Testis (tissue), 3 donors: ENCODE measurements around the gene FBXL14. TPM values are rescaled to one million over a fixed set of nuclear protein-coding genes. Genes with fewer than 3 reads are reported as not detected.

Experiments used
- DNase-seq: peaks from one replicate; pipeline ENCODE4 v3.0.0-alpha.2; 2019
- H3K27ac ChIP-seq, 2 donors: fragments of 200-600 bp; sonication (generic); one replicate each; pipeline ENCODE4 v1.5.1; 2019
- H3K27me3 ChIP-seq: fragments of 200-600 bp; sonication (generic); one replicate; pipeline ENCODE4 v1.5.1; 2019
- H3K36me3 ChIP-seq: fragments of 200-600 bp; sonication (generic); one replicate; pipeline ENCODE4 v1.5.1; 2017; ENCODE audit warnings: low read depth; ENCODE audit errors: missing control alignments
- H3K4me1 ChIP-seq: fragments of 200-600 bp; sonication (generic); one replicate; pipeline ENCODE4 v1.5.1; 2019
- H3K4me3 ChIP-seq, 2 donors: fragments of 200-600 bp; sonication (generic); one replicate each; pipeline ENCODE4 v1.5.1; 2017 to 2019
- H3K9me3 ChIP-seq: fragments of 200-600 bp; sonication (generic); one replicate; pipeline ENCODE4 v1.5.1; 2017
- CTCF ChIP-seq, 3 experiments: fragments of 450-650 bp in 2 of 3; fragments of 200-600 bp in 1 of 3; sonication (generic) in 1 of 3; IDR thresholded peaks; one replicate each; pipeline ENCODE4 v1.5.1; 2016 to 2019; ENCODE audit warnings: antibody characterized with exemption in 3 of 3, mild to moderate bottlenecking in 2 of 3, moderate library complexity in 1 of 3
- POLR2A ChIP-seq: fragments of 450-650 bp; IDR thresholded peaks from one replicate; pipeline ENCODE4 v1.6.1; 2017; ENCODE audit warnings: antibody characterized with exemption, mild to moderate bottlenecking, moderate library complexity
- WGBS, 2 donors: methylation state at CpG; one replicate each; pipeline ENCODE4 v1.1.5; 2018; 5-methylcytosine and 5-hydroxymethylcytosine counted together
- intact Hi-C: fragments of 100-400 bp; cut with DNase I; formaldehyde crosslinking; loops from one replicate; pipeline ENCODE4 v1.15.1; 2023; ENCODE audit warnings: low total_unique reads
- polyA plus RNA-seq: library from polyadenylated mRNA; stranded (reverse); fragments of 350-450 nt; fragmentation: Illumina TruSeq; extraction: RNeasy Lipid Tissue Mini Kit (QIAGEN cat#74804); gene quantifications from one replicate; pipeline ENCODE4 v1.2.3, GENCODE V29; 2014; ENCODE audit warnings: low read depth, low replicate concordance; ENCODE audit not compliant: insufficient read depth
- total RNA-seq, 2 donors: library from RNA; depleted of rRNA; stranded (reverse); fragments of >200 nt; gene quantifications; one replicate each; pipeline ENCODE4 v1.2.3, GENCODE V29; 2016

Gene FBXL14
- total and polyA plus RNA-seq, 3 donors from 2014 or later, result 39.5 to 50.2 (median 45.8) TPM

GRCh38 chr12:1575408-1576401, 18.7 kb downstream of the FBXL14 start:
- no peaks in the 10 kb centered on the region for H3K36me3 ChIP-seq
- H3K9me3 ChIP-seq, result no peaks in the 10 kb centered on the region
- H3K27ac ChIP-seq, result peak overlapping the region; percentile 63 to 71
- intact Hi-C loops, result no loop called here
- peaks cover 33% of the 10 kb centered on the region for H3K4me1 ChIP-seq
- TF ChIP-seq CTCF (IDR thresholded peaks at IDR 0.05), result no peak
- TF ChIP-seq POLR2A, result no peak
- H3K4me3 ChIP-seq, result no peak overlapping the region
- WGBS, 2 donors, result 31 to 48% methylated on average over 20 to 23 of the region's 23 CpGs
- H3K27me3 ChIP-seq, result no peaks in the 10 kb centered on the region
- peak; percentile 49 for DNase-seq

GRCh38 chr12:1574865-1575259, 19.5 kb downstream of the FBXL14 start:
- intact Hi-C loops, result no loop called here
- no peaks in the 10 kb centered on the region for H3K9me3 ChIP-seq
- peaks cover 33% of the 10 kb centered on the region for H3K4me1 ChIP-seq
- no peak overlapping the region for H3K4me3 ChIP-seq
- no peaks in the 10 kb centered on the region for H3K36me3 ChIP-seq
- H3K27me3 ChIP-seq, result no peaks in the 10 kb centered on the region
- H3K27ac ChIP-seq, result no peak overlapping the region
- TF ChIP-seq POLR2A (no peak), CTCF (IDR thresholded peaks at IDR 0.05) (no peak)
- 30% methylated on average over 1 of the region's 1 CpG for WGBS, 2 donors
- DNase-seq, result no peak

- no peaks in the 10 kb centered on the region for H3K27me3 ChIP-seq
- intact Hi-C loops, result no loop called here
- H3K4me3 ChIP-seq, result no peak overlapping the region
- TF ChIP-seq CTCF (IDR thresholded peaks at IDR 0.05), result no peak
- no peak for TF ChIP-seq POLR2A
- peaks cover 33% of the 10 kb centered on the region for H3K4me1 ChIP-seq
- no peaks in the 10 kb centered on the region for H3K9me3 ChIP-seq
- no peak for DNase-seq
- 74 to 75% methylated on average over 14 to 15 of the region's 15 CpGs for WGBS, 2 donors
- H3K27ac ChIP-seq, result no peak overlapping the region
- H3K36me3 ChIP-seq, result no peaks in the 10 kb centered on the region
These were observed 20.2 kb downstream of the FBXL14 start for GRCh38 chr12:1573960-1574864.

- no peaks in the 10 kb centered on the region for H3K9me3 ChIP-seq
- 81 to 84% methylated on average over 5 of the region's 5 CpGs for WGBS, 2 donors
- TF ChIP-seq POLR2A, result no peak
- no peak for TF ChIP-seq CTCF (IDR thresholded peaks at IDR 0.05)
- no peaks in the 10 kb centered on the region for H3K27me3 ChIP-seq
- peaks cover 32% of the 10 kb centered on the region for H3K4me1 ChIP-seq
- no peak overlapping the region for H3K4me3 ChIP-seq
- DNase-seq, result no peak
- no peak overlapping the region for H3K27ac ChIP-seq
- no peaks in the 10 kb centered on the region for H3K36me3 ChIP-seq
- intact Hi-C loops, result no loop called here
These were observed 21.6 kb downstream of the FBXL14 start for GRCh38 chr12:1572731-1573130.
